ACC112 (cell line): ENCODE results near the gene GPS1.

Experiments
- H2AFZ ChIP-seq: fragments of 200-600 bp; sonication (generic); one replicate; pipeline ENCODE4 v1.6.0; 2017; ENCODE audit warnings: antibody characterized with exemption, low read length; ENCODE audit not compliant: unreplicated experiment
- H3K27ac ChIP-seq: fragments of 200-600 bp; sonication (generic); 2 replicates; pipeline ENCODE4 v1.5.1; 2014; ENCODE audit warnings: low read depth, mild to moderate bottlenecking, antibody characterized with exemption, low read length, moderate library complexity
- H3K27me3 ChIP-seq: fragments of 200-600 bp; sonication (generic); 2 replicates; pipeline ENCODE4 v1.6.1; 2014; ENCODE audit warnings: mild to moderate bottlenecking, antibody characterized with exemption, low read length, moderate library complexity, mixed read lengths; ENCODE audit not compliant: insufficient read depth
- H3K36me3 ChIP-seq: fragments of 200-600 bp; sonication (generic); 2 replicates; pipeline ENCODE4 v1.6.1; 2016; ENCODE audit warnings: mild to moderate bottlenecking, antibody characterized with exemption, low read length, moderate library complexity, mixed read lengths; ENCODE audit not compliant: insufficient read depth
- H3K4me1 ChIP-seq: fragments of 200-600 bp; sonication (generic); one replicate; pipeline ENCODE4 v1.6.1; 2016; ENCODE audit warnings: low read length, mixed read lengths; ENCODE audit not compliant: insufficient read depth, unreplicated experiment, control insufficient read depth
- H3K4me3 ChIP-seq: fragments of 200-600 bp; sonication (generic); 2 replicates; pipeline ENCODE4 v1.5.1; 2014; ENCODE audit warnings: mild to moderate bottlenecking, low read depth, low read length
- H3K79me2 ChIP-seq: fragments of 200-600 bp; sonication (generic); one replicate; pipeline ENCODE4 v1.6.0; 2016; ENCODE audit warnings: low read length; ENCODE audit not compliant: control insufficient read depth, unreplicated experiment, insufficient read depth

GPS1 gene

DNA sequence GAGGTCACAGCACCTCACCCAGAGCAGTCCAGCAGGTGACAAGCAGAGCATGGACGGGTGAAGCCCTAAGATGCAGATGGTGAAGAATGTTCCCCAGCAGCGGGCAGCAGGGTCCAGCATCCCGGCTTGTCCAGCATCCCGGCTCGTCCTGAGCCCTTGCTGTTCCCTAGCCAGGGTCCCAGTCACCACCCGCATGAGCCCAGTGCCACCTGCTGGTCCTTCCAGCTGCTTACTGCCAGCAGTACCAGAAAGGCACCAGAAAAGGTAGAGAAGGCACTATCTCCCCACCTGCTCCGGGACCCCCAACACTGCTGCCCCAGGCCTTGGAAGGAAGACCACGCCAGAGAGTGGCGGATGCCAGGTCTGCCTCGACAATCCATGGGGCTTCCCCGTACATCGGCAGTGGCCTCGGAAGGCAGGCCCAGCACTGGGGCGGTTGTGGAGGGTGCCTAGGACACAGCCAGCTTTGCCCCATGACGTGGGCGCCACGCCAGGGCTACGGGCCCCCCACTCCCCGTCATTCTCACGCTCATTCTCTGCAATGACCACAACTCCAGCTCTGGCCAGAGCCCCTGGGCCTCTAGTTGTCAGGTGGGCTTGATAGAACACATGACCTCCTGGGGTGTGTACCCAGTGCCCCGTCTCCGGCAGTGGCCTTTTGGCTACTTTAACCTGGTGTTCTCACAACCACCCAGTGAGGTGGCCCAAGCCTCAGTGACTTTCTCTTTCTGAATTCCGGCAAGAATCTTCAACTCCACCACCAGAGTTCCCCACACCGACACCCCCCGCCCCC lies 30.4 kb upstream of the GPS1 start:
- H3K36me3 ChIP-seq = no peaks in the 10 kb centered on the region
- no peak overlapping the region for H2AFZ ChIP-seq
- peaks cover 11% of the 10 kb centered on the region for H3K4me1 ChIP-seq
- peak overlapping the region; percentile 91 for H3K4me3 ChIP-seq
- no peaks in the 10 kb centered on the region for H3K27me3 ChIP-seq
- no peak overlapping the region for H3K27ac ChIP-seq
- H3K79me2 ChIP-seq = no peaks in the 10 kb centered on the region

DNA sequence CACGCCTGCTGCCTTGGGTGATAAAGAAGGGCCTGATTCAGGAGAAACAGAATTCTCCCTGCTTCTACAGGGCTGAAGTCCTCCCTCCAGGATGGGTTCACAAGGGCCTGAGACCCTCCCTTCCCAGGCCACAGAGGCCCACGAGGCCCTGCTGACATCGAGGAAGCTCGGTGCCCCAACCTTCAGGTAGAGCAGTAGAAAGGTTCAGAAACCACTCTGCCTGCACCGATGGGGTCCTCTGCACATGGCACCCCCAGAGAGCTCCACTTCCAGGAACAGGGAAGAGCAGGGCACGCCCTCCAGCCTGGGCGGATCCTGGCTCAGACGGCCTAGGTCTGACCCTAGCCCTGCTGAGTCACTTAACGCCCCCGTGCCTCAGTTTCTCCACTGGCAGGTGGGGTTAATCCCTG lies 29.8 kb upstream of the GPS1 start:
- Histone ChIP-seq H3K36me3 (no peaks in the 10 kb centered on the region), H3K4me1 (peaks cover 11% of the 10 kb centered on the region), H3K27ac (no peak overlapping the region), H3K27me3 (no peaks in the 10 kb centered on the region), H3K79me2 (no peaks in the 10 kb centered on the region), H2AFZ (no peak overlapping the region), H3K4me3 (peak overlapping the region; percentile 91)

DNA sequence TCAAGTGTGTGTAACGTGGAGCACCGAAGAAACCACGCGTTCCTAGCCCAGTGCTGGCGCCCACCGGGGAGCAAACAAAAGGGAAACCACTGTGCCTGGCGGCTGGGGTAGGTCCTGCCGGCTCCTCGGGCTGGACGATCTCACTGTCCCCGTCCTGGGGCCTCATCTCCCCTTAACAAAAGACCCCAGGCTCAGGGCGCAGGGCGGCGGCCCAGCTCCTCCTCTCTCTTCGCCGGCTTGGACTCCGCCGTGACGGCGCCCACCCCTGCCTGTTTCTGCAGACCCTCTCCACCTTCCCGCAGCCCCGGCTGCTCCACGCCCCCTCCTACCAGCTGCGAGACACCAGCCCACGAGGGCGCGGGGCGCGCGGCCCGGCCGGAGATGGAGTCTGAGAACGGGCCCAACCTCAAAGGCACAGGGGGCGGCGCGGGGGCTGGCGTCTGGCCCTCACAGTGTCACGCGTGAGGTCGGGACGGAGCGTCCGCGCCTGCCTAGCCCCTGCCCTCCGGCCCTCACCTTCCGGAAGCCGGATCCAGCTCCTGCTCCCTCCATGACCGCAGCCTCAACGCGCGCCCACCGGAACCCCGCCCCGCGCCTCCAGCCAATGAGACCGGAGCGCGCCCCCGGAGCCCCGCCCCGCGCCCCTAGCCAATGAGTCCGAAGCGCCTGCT lies 29.3 kb upstream of the GPS1 start, which contains the start of gene CENPX:
Gene CENPX (minus strand): TSS at position 569 of the 671 bp plus-strand sequence. CDS start 17 bp downstream, at position 552.
- Histone ChIP-seq H3K36me3 (no peaks in the 10 kb centered on the region), H3K27me3 (no peaks in the 10 kb centered on the region), H3K4me3 (peak within 1 kb of the TSS; percentile 91), H3K27ac (no peak within 1 kb of the TSS), H3K79me2 (no peaks in the 10 kb centered on the region), H2AFZ (peak within 1 kb of the TSS; percentile 67), H3K4me1 (peaks cover 11% of the 10 kb centered on the region)

DNA sequence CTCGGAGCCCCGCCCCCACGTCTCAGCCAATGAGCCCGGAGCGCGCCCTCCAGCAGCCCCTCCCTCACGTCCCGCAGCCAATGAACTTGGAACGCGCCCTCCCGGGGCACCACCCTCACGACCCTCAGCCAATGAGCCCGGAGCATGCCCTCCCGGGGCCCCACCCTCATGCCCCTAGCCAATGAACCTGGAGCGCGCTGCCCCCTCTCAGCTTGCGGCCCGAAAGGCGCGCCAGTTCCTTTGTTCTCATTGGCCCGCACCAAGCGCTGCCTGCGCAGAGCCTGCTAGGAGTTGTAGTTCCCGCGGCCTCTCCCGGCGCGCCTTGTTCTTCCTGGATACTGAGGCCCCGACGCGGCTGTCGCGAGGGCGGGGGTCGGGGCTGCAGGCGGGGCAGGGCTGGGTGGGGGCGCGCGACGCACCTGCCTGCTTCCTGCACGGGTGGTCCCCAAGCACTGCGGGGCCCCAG lies 28.7 kb upstream of the GPS1 start, which contains the start of gene LRRC45:
Gene LRRC45 (plus strand): TSS at position 325 of the 466 bp plus-strand sequence. CDS start 339 bp downstream, outside the sequence.
- peak within 1 kb of the TSS; percentile 91 for H3K4me3 ChIP-seq
- no peaks in the 10 kb centered on the region for H3K79me2 ChIP-seq
- no peak within 1 kb of the TSS for H3K27ac ChIP-seq
- no peaks in the 10 kb centered on the region for H3K27me3 ChIP-seq
- H3K4me1 ChIP-seq = peaks cover 11% of the 10 kb centered on the region
- H3K36me3 ChIP-seq = no peaks in the 10 kb centered on the region
- peak within 1 kb of the TSS; percentile 67 for H2AFZ ChIP-seq

DNA sequence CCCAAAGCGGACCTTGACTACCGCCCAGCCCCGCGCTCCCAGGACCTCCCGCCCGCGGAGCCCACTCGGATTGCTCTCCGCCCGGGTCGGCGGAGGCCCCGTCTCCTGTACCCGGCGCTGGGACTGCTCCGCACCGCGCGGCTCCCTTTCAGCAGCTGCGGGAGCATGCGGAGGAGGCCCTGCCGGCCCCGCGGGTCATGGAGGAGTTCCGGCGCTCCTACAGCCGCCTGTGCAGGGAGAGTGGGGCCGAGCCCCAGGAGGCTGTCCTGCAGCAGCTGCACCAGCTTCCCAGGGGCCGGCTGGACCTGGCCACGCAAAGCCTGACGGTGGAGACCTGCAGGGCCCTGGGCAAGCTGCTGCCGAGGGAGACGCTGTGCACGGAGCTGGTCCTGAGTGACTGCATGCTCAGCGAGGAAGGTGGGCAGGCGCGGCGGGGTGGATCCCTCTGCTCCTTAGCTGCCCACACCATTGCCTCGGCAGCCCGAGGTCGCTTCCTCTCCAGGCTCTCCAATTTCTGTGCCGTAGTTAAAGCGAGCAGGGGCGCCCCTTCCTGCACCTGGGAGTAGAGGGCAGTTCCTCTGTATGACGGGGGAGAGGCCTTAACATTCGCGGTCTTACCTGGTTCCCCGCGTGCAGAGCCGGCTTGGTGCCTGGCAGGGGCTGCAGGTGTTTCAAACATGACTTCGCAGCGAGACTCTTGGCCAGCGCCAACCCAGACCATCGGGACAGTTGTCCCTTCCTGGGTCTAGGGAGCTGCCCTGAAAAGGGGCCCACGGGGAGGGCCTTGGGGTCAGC lies 28.1 kb upstream of the GPS1 start:
- H3K4me3 ChIP-seq = peak overlapping the region; percentile 91
- H3K36me3 ChIP-seq = no peaks in the 10 kb centered on the region
- peaks cover 11% of the 10 kb centered on the region for H3K4me1 ChIP-seq
- H2AFZ ChIP-seq = peak overlapping the region; percentile 67
- no peak overlapping the region for H3K27ac ChIP-seq
- no peaks in the 10 kb centered on the region for H3K27me3 ChIP-seq
- no peaks in the 10 kb centered on the region for H3K79me2 ChIP-seq

DNA sequence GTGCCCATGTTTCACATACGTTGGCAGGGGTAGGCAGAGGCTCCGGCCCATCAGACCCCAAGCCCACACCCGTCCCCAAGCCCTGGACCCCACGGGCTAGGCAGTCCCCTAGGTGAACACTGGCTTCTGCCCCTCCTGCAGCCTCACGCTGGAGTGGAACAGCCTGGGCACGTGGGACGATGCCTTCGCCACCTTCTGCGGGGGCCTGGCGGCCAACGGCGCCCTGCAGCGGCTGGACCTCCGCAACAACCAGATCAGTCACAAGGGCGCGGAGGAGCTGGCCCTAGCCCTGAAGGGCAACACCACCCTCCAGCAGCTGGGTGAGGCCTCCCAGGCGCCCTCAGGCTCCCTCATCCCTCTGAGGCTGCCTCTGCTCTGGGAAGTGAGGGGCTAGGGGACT lies 26.8 kb upstream of the GPS1 start:
- no peak overlapping the region for H2AFZ ChIP-seq
- H3K27ac ChIP-seq = no peak overlapping the region
- peaks cover 11% of the 10 kb centered on the region for H3K4me1 ChIP-seq
- H3K36me3 ChIP-seq = no peaks in the 10 kb centered on the region
- H3K79me2 ChIP-seq = no peaks in the 10 kb centered on the region
- no peaks in the 10 kb centered on the region for H3K27me3 ChIP-seq
- H3K4me3 ChIP-seq = no peak overlapping the region

DNA sequence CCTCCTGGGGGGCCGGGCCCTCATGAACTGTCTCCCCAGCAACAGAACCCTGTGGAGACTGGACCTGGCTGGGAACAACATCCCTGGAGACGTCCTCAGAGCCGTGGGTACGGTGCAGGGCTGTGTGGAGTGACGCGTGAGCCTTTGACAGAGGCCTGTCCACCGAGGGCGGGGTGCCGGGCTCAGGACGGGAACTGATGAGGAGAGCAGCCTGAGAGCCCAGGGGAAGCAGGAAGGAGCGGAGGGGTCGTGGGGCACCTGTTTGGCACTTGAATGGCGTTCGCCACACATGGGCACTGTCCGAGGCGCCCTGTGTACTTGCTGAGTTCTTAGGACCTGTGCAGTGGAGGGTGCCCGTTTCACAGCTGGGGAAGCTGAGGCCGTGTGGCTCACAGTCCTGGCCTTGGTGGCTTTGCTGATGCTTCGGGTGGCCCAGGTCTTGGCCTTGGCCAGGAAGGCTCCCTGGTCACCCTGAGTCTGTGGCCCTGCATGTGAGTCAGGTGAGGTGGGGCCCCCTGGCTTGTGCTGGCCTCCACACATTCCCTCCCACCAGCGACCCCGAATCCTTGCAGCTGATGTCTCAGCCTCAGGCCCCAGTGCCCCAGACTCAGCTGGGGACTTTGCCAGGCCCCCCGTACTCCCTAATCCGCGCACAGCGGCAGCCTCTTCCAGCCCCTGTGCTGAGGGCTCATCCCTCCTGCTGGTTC lies 26.1 kb upstream of the GPS1 start:
- H2AFZ ChIP-seq = no peak overlapping the region
- no peaks in the 10 kb centered on the region for H3K36me3 ChIP-seq
- H3K79me2 ChIP-seq = no peaks in the 10 kb centered on the region
- peaks cover 11% of the 10 kb centered on the region for H3K4me1 ChIP-seq
- no peak overlapping the region for H3K27ac ChIP-seq
- no peaks in the 10 kb centered on the region for H3K27me3 ChIP-seq
- no peak overlapping the region for H3K4me3 ChIP-seq

DNA sequence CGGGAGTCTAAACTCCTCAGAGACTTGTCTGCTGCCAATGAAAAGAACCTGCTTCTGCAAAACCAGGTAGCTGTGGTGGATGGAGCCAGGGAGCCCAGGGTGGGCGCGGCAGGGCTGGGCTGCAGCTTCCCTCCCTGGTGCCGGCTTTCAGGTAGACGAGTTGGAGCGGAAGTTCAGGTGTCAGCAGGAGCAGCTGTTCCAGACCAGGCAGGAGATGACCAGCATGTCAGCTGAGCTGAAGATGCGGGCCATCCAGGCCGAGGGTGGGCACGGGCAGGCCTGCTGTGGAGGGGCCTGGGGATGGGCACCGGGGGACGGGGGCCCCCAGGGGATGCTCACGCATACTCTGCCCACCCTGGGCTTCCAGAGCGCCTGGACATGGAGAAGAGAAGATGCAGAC lies 23.5 kb upstream of the GPS1 start:
- H3K4me3 ChIP-seq = no peak overlapping the region
- no peaks in the 10 kb centered on the region for H3K79me2 ChIP-seq
- no peaks in the 10 kb centered on the region for H3K36me3 ChIP-seq
- H3K27me3 ChIP-seq = no peaks in the 10 kb centered on the region
- H2AFZ ChIP-seq = no peak overlapping the region
- peaks cover 10% of the 10 kb centered on the region for H3K4me1 ChIP-seq
- H3K27ac ChIP-seq = no peak overlapping the region

DNA sequence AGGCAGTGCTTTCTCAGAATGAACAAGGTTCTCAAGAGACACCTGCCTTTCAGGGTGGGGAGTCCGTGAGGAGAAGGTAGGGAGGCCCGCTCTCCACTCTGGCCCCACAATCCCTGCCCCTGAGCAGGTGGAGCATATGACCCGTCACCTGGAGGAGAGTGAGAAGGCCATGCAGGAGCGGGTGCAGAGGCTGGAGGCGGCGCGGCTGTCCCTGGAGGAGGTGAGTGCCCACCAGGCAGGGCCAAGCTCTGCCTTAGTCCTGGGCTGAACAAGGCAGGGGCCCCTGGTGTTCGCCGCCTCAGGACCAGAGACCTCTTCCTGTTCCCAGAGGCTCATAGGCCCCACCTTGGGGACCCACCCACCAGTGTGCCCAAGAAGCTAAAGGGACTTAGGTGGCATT lies 22.7 kb upstream of the GPS1 start:
- H3K4me1 ChIP-seq = peaks cover 8% of the 10 kb centered on the region
- H3K27me3 ChIP-seq = no peaks in the 10 kb centered on the region
- no peak overlapping the region for H2AFZ ChIP-seq
- no peak overlapping the region for H3K27ac ChIP-seq
- H3K36me3 ChIP-seq = no peaks in the 10 kb centered on the region
- H3K79me2 ChIP-seq = no peaks in the 10 kb centered on the region
- no peak overlapping the region for H3K4me3 ChIP-seq

DNA sequence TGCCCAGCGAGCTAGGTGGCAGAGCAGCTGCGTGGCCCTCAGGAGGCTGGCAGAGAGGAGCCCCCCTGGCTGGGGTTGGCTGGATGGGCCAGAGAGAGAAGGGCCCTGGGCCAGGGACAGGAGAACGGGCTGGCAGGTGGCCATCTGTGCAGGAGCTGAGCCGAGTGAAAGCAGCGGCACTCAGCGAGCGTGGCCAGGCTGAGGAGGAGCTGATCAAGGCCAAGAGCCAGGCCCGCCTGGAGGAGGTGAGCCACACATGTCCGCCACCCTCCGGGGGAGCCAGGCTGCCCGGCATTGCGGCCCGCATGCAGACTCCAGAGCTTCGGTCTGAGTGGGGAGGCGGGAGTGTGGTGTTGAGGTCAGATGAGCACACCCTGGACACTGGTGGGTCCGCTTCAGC lies 22.3 kb upstream of the GPS1 start:
- H3K27ac ChIP-seq = no peak overlapping the region
- H3K4me1 ChIP-seq = peaks cover 4% of the 10 kb centered on the region
- no peaks in the 10 kb centered on the region for H3K27me3 ChIP-seq
- H3K79me2 ChIP-seq = no peaks in the 10 kb centered on the region
- H3K4me3 ChIP-seq = no peak overlapping the region
- H2AFZ ChIP-seq = no peak overlapping the region
- no peaks in the 10 kb centered on the region for H3K36me3 ChIP-seq
